OCI-LY3 (cell line): Measurements from ENCODE around the gene OR6B1.
"Not testable (repeated sequence)": the region's sequence is repeated elsewhere in the genome, so short reads cannot be mapped to it uniquely, and the experiment has no call there.

Experiments used
- H2AFZ ChIP-seq: fragments of 200-600, 300-600 bp; shearing (Covaris generic); 2 replicates; pipeline ENCODE4 v1.6.0; 2014; ENCODE audit warnings: antibody characterized with exemption, low read depth, low read length
- H3K27ac ChIP-seq: fragments of 200-600, 300-600 bp; sonication (generic); 2 replicates; pipeline ENCODE4 v1.5.1; 2014; ENCODE audit warnings: mild to moderate bottlenecking, low read length, moderate library complexity, mixed read lengths
- H3K27me3 ChIP-seq: fragments of 200-600, 300-600 bp; sonication (generic); 2 replicates; pipeline ENCODE4 v1.6.1; 2014; ENCODE audit warnings: low read depth, low read length, mixed read lengths
- H3K36me3 ChIP-seq: fragments of 200-600, 300-600 bp; sonication (generic); replicated peaks from 2 replicates; pipeline ENCODE3; 2014; ENCODE audit warnings: low read depth, low read length, mixed read lengths
- H3K4me1 ChIP-seq: fragments of 300-600, 200-600 bp; sonication (generic); 2 replicates; pipeline ENCODE4 v1.6.1; 2014; ENCODE audit warnings: low read length, mixed read lengths
- H3K4me2 ChIP-seq: fragments of 200-600, 300-600 bp; sonication (generic); 2 replicates; pipeline ENCODE4 v1.6.1; 2014; ENCODE audit warnings: low read length, mixed read lengths
- H3K4me3 ChIP-seq: fragments of 300-600, 200-600 bp; sonication (generic); 2 replicates; pipeline ENCODE4 v1.5.1; 2014; ENCODE audit warnings: antibody characterized with exemption, mild to moderate bottlenecking, low read length, moderate library complexity
- H3K79me2 ChIP-seq: fragments of 300-600, 200-600 bp; shearing (Covaris generic); 2 replicates; pipeline ENCODE4 v1.6.1; 2014; ENCODE audit warnings: mild to moderate bottlenecking, low read length, mixed read lengths
- H3K9ac ChIP-seq: fragments of 300-600, 200-600 bp; shearing (Covaris generic); 2 replicates; pipeline ENCODE4 v1.6.0; 2014; ENCODE audit warnings: mild to moderate bottlenecking, low read length, moderate library complexity
- H3K9me3 ChIP-seq: fragments of 200-600, 300-600 bp; shearing (Covaris generic); 2 replicates; pipeline ENCODE4 v1.6.1; 2014; ENCODE audit warnings: low read length, mixed read lengths; ENCODE audit not compliant: insufficient read depth
- H4K20me1 ChIP-seq: fragments of 200-600, 300-600 bp; sonication (generic); 2 replicates; pipeline ENCODE4 v1.6.1; 2016; ENCODE audit warnings: low read length, mixed read lengths; ENCODE audit not compliant: insufficient read depth
- CTCF ChIP-seq: fragments of 200-600, 300-600 bp; sonication (generic); IDR thresholded peaks from 2 replicates; pipeline ENCODE4 v1.5.1; 2014; ENCODE audit warnings: antibody characterized with exemption, low read length, low read depth
- EZH2phosphoT487 ChIP-seq: fragments of 200-600 bp; shearing (Covaris generic); IDR thresholded peaks from 2 replicates; pipeline ENCODE4 v1.6.1; 2018; ENCODE audit warnings: antibody characterized with exemption, mixed run types, low read depth

OR6B1 gene

DNA sequence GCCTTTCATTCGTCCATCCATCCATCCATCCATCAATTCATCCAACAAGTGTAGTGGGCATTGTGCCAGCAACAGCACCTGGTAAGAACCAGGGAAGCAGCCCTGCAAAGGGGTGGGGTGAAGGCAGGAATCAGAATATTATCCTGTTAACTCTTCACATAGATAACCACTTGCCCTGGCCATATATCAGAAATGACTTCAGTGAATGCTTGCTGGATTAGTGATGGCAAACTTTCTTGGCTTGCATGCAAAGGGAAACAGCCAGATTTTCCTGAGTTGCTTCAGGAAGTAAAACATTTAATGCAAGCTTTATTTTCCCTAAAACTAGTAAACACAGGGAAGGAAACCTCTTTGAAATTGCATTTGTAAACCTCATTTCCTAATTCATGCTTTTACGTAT lies 49.4 kb downstream of the OR6B1 start:
- Histone ChIP-seq H3K4me2 (no peak overlapping the region), H3K4me3 (no peak overlapping the region), H3K27me3 (0 out of 2 replicates have a peak, but pooled peaks cover 7% of the 10 kb centered on the region), H3K9me3 (no peaks in the 10 kb centered on the region), H3K36me3 (no peaks in the 10 kb centered on the region), H2AFZ (no peak overlapping the region), H3K79me2 (no peaks in the 10 kb centered on the region), H3K4me1 (no peaks in the 10 kb centered on the region), H3K27ac (no peak overlapping the region), H3K9ac (no peak overlapping the region), H4K20me1 (no peaks in the 10 kb centered on the region)
- TF ChIP-seq CTCF, result no peak
- no peak for TF ChIP-seq EZH2phosphoT487

- TF ChIP-seq EZH2phosphoT487 (no peak), CTCF (no peak)
- no peak overlapping the region for H2AFZ ChIP-seq
These were observed 50.0 kb downstream of the OR6B1 start for GRCh38 chr7:144050093-144050492.

GRCh38 chr7:144050884-144051283 lies 50.8 kb downstream of the OR6B1 start:
- not testable (repeated sequence) for H3K9ac ChIP-seq, H3K36me3 ChIP-seq, H3K79me2 ChIP-seq, H3K4me2 ChIP-seq, H3K4me1 ChIP-seq, H4K20me1 ChIP-seq, H3K27ac ChIP-seq, H3K9me3 ChIP-seq, H3K27me3 ChIP-seq, H3K4me3 ChIP-seq, H2AFZ ChIP-seq

More at GRCh38 chr7:144050093-144050492, 50.0 kb downstream of the OR6B1 start:
- H3K27me3 ChIP-seq, result 0 out of 2 replicates have a peak, but pooled peaks cover 7% of the 10 kb centered on the region
- H3K36me3 ChIP-seq, result no peaks in the 10 kb centered on the region
- H3K4me1 ChIP-seq, result no peaks in the 10 kb centered on the region
- H4K20me1 ChIP-seq, result no peaks in the 10 kb centered on the region
- no peak overlapping the region for H3K9ac ChIP-seq
- no peaks in the 10 kb centered on the region for H3K79me2 ChIP-seq
- H3K27ac ChIP-seq, result no peak overlapping the region
- H3K4me2 ChIP-seq, result no peak overlapping the region
- H3K9me3 ChIP-seq, result no peaks in the 10 kb centered on the region
- H3K4me3 ChIP-seq, result no peak overlapping the region

DNA sequence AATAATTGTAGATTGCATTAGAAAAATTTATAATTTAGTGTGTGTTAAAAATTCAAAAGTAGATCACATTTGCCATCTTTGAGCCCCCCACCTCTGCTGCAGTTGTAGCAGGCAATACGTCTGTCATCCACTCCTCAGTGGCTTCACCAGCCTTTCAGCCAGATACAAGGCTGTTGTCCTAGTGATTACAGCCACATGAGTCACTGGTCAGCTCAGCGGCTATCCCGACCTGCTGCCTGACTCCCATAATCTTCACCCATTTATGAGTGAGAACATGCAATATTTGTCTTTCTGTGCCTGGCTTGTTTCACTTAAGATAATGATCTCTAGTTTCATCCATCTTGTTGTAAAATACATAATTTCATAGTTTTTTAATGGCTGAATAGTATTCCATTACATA lies 57.8 kb downstream of the OR6B1 start:
- Histone ChIP-seq H3K27me3 (0 out of 2 replicates have a peak, but pooled peaks cover 7% of the 10 kb centered on the region), H2AFZ (no peak overlapping the region), H3K79me2 (no peaks in the 10 kb centered on the region), H4K20me1 (no peaks in the 10 kb centered on the region), H3K4me1 (no peaks in the 10 kb centered on the region), H3K4me2 (no peak overlapping the region), H3K9me3 (no peaks in the 10 kb centered on the region), H3K36me3 (no peaks in the 10 kb centered on the region), H3K4me3 (no peak overlapping the region), H3K27ac (no peak overlapping the region), H3K9ac (no peak overlapping the region)
- TF ChIP-seq EZH2phosphoT487, result no peak
- TF ChIP-seq CTCF, result no peak
